H9 (cell line): ENCODE measurements around the gene PARVB. TPM values are rescaled to one million over a fixed set of nuclear protein-coding genes. Genes with fewer than 3 reads are reported as not detected.

Source experiments
- DNase-seq: peaks from one replicate; pipeline ENCODE4 v3.0.0-alpha.2; 2017
- H2AFZ ChIP-seq: one replicate; pipeline ENCODE4 v1.6.1; 2013; ENCODE audit warnings: mild to moderate bottlenecking, low read length, control low read depth, moderate library complexity
- H2AK5ac ChIP-seq: 2 replicates; pipeline ENCODE4 v1.6.1; 2013; ENCODE audit warnings: low read length, control low read depth, mixed read lengths; ENCODE audit not compliant: insufficient read length
- H2BK120ac ChIP-seq: one replicate; pipeline ENCODE4 v1.6.1; 2013; ENCODE audit warnings: low read depth, mild to moderate bottlenecking, low read length, control low read depth, inconsistent platforms; ENCODE audit not compliant: poor library complexity, severe bottlenecking
- H2BK12ac ChIP-seq: 2 replicates; pipeline ENCODE4 v1.6.1; 2013; ENCODE audit warnings: low read length, control low read depth, mixed read lengths, low read depth; ENCODE audit not compliant: insufficient read length
- H2BK15ac ChIP-seq: 2 replicates; pipeline ENCODE4 v1.6.1; 2013; ENCODE audit warnings: low read depth, low read length, control low read depth
- H2BK20ac ChIP-seq: one replicate; pipeline ENCODE4 v1.6.1; 2013; ENCODE audit warnings: low read depth, mild to moderate bottlenecking, low read length, control low read depth, inconsistent platforms; ENCODE audit not compliant: poor library complexity, severe bottlenecking
- H2BK5ac ChIP-seq: 2 replicates; pipeline ENCODE4 v1.6.1; 2013; ENCODE audit warnings: low read length, control low read depth, mixed read lengths; ENCODE audit not compliant: insufficient read length
- H3K14ac ChIP-seq: 2 replicates; pipeline ENCODE4 v1.6.1; 2013; ENCODE audit warnings: low read length, control low read depth; ENCODE audit not compliant: insufficient read depth
- H3K18ac ChIP-seq: 2 replicates; pipeline ENCODE4 v1.6.1; 2013; ENCODE audit warnings: low read depth, mild to moderate bottlenecking, mixed read lengths, low read length, control low read depth; ENCODE audit not compliant: insufficient read length
- H3K23ac ChIP-seq: 2 replicates; pipeline ENCODE4 v1.6.1; 2013; ENCODE audit warnings: low read length, control low read depth, mixed read lengths, low read depth; ENCODE audit not compliant: insufficient read length
- H3K23me2 ChIP-seq: 2 replicates; pipeline ENCODE4 v1.6.1; 2013; ENCODE audit warnings: low read depth, mild to moderate bottlenecking, mixed read lengths, low read length, control low read depth; ENCODE audit not compliant: insufficient read length, poor library complexity, severe bottlenecking
- H3K27ac ChIP-seq: 2 replicates; pipeline ENCODE4 v1.5.1; 2013; ENCODE audit warnings: low read length, control low read depth, mixed read lengths, low read depth; ENCODE audit not compliant: insufficient read length
- H3K27me3 ChIP-seq: 2 replicates; pipeline ENCODE4 v1.6.1; 2013; ENCODE audit warnings: low read length, control low read depth, inconsistent platforms; ENCODE audit not compliant: insufficient read depth
- H3K4ac ChIP-seq: 2 replicates; pipeline ENCODE4 v1.6.1; 2013; ENCODE audit warnings: low read depth, mild to moderate bottlenecking, control low read depth, inconsistent platforms, low read length, moderate library complexity
- H3K4me1 ChIP-seq: 2 replicates; pipeline ENCODE4 v1.6.1; 2013; ENCODE audit warnings: low read length, control low read depth, inconsistent platforms; ENCODE audit not compliant: insufficient read depth
- H3K4me2 ChIP-seq: 2 replicates; pipeline ENCODE4 v1.6.1; 2013; ENCODE audit warnings: low read length, control low read depth, mixed read lengths; ENCODE audit not compliant: insufficient read length, insufficient read depth
- H3K56ac ChIP-seq: 2 replicates; pipeline ENCODE4 v1.6.1; 2013; ENCODE audit warnings: low read depth, mild to moderate bottlenecking, mixed read lengths, low read length, control low read depth; ENCODE audit not compliant: insufficient read length
- H3K79me1 ChIP-seq: 2 replicates; pipeline ENCODE4 v1.6.1; 2013; ENCODE audit warnings: low read depth, mild to moderate bottlenecking, moderate library complexity, low read length, control low read depth, inconsistent platforms; ENCODE audit not compliant: insufficient read depth, poor library complexity, severe bottlenecking
- H3K79me2 ChIP-seq: 2 replicates; pipeline ENCODE4 v1.6.1; 2013; ENCODE audit warnings: low read length, control low read depth, inconsistent platforms; ENCODE audit not compliant: insufficient read depth
- H3K9ac ChIP-seq: 2 replicates; pipeline ENCODE4 v1.6.1; 2013; ENCODE audit warnings: low read length, control low read depth, mixed read lengths; ENCODE audit not compliant: insufficient read length; ENCODE audit errors: extremely low read depth
- H3K9me3 ChIP-seq: one replicate; pipeline ENCODE4 v1.6.1; 2013; ENCODE audit warnings: low read depth, low read length, inconsistent platforms; ENCODE audit not compliant: control insufficient read depth
- H3T11ph ChIP-seq: one replicate; pipeline ENCODE4 v1.6.1; 2013; ENCODE audit warnings: mild to moderate bottlenecking, low read length, control low read depth, inconsistent platforms
- H4K20me1 ChIP-seq: one replicate; pipeline ENCODE4 v1.6.1; 2013; ENCODE audit not compliant: control insufficient read depth, insufficient read length, insufficient read depth
- H4K5ac ChIP-seq: 2 replicates; pipeline ENCODE4 v1.6.1; 2013; ENCODE audit warnings: low read depth, mild to moderate bottlenecking, mixed read lengths, low read length, control low read depth; ENCODE audit not compliant: insufficient read length
- H4K8ac ChIP-seq: replicated peaks from 2 replicates; pipeline ENCODE4 v1.6.1; 2013; ENCODE audit warnings: low read length, control low read depth, mixed read lengths, low read depth; ENCODE audit not compliant: insufficient read length
- H4K91ac ChIP-seq: 2 replicates; pipeline ENCODE4 v1.6.1; 2013; ENCODE audit warnings: low read depth, mild to moderate bottlenecking, moderate library complexity, mixed read lengths, low read length, control low read depth; ENCODE audit not compliant: insufficient read length
- H3K27ac Mint-ChIP-seq, 3 experiments: 2 replicates in 2 of 3; 3 replicates in 1 of 3; pipeline ENCODE4 v1.8.0; 2020 to 2021; ENCODE audit warnings: mixed read lengths in 3 of 3, mild to moderate bottlenecking in 1 of 3, moderate library complexity in 1 of 3
- H3K27me3 Mint-ChIP-seq: 2 replicates; pipeline ENCODE4 v1.8.0; 2021; ENCODE audit warnings: low read depth, mild to moderate bottlenecking, moderate library complexity, mixed read lengths
- H3K36me3 Mint-ChIP-seq, 3 experiments: 2 replicates in 2 of 3; 3 replicates in 1 of 3; pipeline ENCODE4 v1.8.0; 2020 to 2021; ENCODE audit warnings: low read depth in 3 of 3, mixed read lengths in 3 of 3; ENCODE audit not compliant: insufficient read depth in 1 of 3
- H3K4me1 Mint-ChIP-seq, 2 experiments: 2 replicates each; pipeline ENCODE4 v1.8.0; 2020; ENCODE audit warnings: mixed read lengths in 2 of 2
- H3K4me3 Mint-ChIP-seq, 2 experiments: 2 replicates in 1 of 2; 3 replicates in 1 of 2; pipeline ENCODE4 v1.8.0; 2020 to 2021; ENCODE audit warnings: mild to moderate bottlenecking in 2 of 2, mixed read lengths in 2 of 2, moderate library complexity in 1 of 2
- H3K9me3 Mint-ChIP-seq, 2 experiments: 2 replicates in 1 of 2; 3 replicates in 1 of 2; pipeline ENCODE4 v1.8.0; 2020; ENCODE audit warnings: mild to moderate bottlenecking in 2 of 2, mixed read lengths in 2 of 2, moderate library complexity in 1 of 2
- CTCF ChIP-seq: fragments of 200-600 bp; sonication (generic); conservative IDR thresholded peaks from 3 replicates; pipeline ENCODE4 v1.8.0; 2021; ENCODE audit warnings: antibody characterized with exemption, mild to moderate bottlenecking
- WGBS: extraction: QIAGEN DNeasy Blood & Tissue Kit; methylation state at CpG from one replicate; pipeline ENCODE4 v1.1.7; 2013; ENCODE audit warnings: missing lambda C conversion rate, low lambda C conversion rate, mixed read lengths; ENCODE audit not compliant: insufficient read length; ENCODE audit errors: extremely low coverage; 5-methylcytosine and 5-hydroxymethylcytosine counted together
- total RNA-seq: library from RNA; stranded (reverse); gene quantifications from 2 replicates; pipeline ENCODE4 v1.2.1, GENCODE V29; 2021

The PARVB gene
- total RNA-seq, 1 experiment from 2014 or later, result 15.6 TPM

GRCh38 chr22:44002324-44002723 is 21.8 kb upstream of the PARVB start:
- Histone ChIP-seq H3K79me2 (no peaks in the 10 kb centered on the region), H3K23me2 (no peaks in the 10 kb centered on the region), H2BK5ac (no peak overlapping the region), H2AFZ (no peak overlapping the region), H2BK120ac (no peak overlapping the region), H3K27ac (no peak overlapping the region), H3K9me3 (no peaks in the 10 kb centered on the region), H3K14ac (no peak overlapping the region), H2BK15ac (no peak overlapping the region), H3K18ac (no peak overlapping the region), H3K23ac (no peak overlapping the region), H3T11ph (no peak overlapping the region), H3K9ac (no peak overlapping the region), H3K79me1 (no peaks in the 10 kb centered on the region), H4K8ac (no peak overlapping the region), H2AK5ac (no peak overlapping the region), H4K91ac (no peak overlapping the region), H3K56ac (no peak overlapping the region), H4K20me1 (no peaks in the 10 kb centered on the region), H3K4me1 (no peaks in the 10 kb centered on the region), H2BK20ac (no peak overlapping the region), H3K27me3 (no peaks in the 10 kb centered on the region), H4K5ac (no peak overlapping the region), H3K4ac (no peak overlapping the region), H2BK12ac (no peak overlapping the region), H3K4me2 (no peak overlapping the region)
- DNase-seq, result no peak
- H3K4me3 Mint-ChIP-seq, result no peak overlapping the region
- TF ChIP-seq CTCF, result no peak
- no peak overlapping the region for H3K27ac Mint-ChIP-seq
- H3K9me3 Mint-ChIP-seq, result peaks cover 7 to 9% of the 10 kb centered on the region in 2 experiments
- peaks cover 4 to 11% of the 10 kb centered on the region in 2 experiments for H3K4me1 Mint-ChIP-seq
- H3K27me3 Mint-ChIP-seq, result no peaks in the 10 kb centered on the region
- no CpG with 5 or more reads among the region's 11 CpGs for WGBS
- peaks cover 13 to 30% (median 28%) of the 10 kb centered on the region in 3 experiments; a peak in 6 of 7 replicates for H3K36me3 Mint-ChIP-seq
